AG04450 (cell line): ENCODE results near the gene SHOX. TPM values are rescaled to one million over a fixed set of nuclear protein-coding genes. Genes with fewer than 3 reads are reported as not detected.

Experiments
- CTCF ChIA-PET: fragments of 300-600, 350-600 bp; formaldehyde crosslinking; extraction: SDS; loops from one replicate; lab custom pipeline; 2022; ENCODE audit warnings: antibody characterized with exemption, inconsistent platforms; lab: Charles Lee
- POLR2A ChIA-PET: fragments of 350-600 bp; formaldehyde crosslinking; extraction: SDS; loops from one replicate; lab custom pipeline; 2021; ENCODE audit warnings: antibody characterized with exemption, inconsistent platforms; lab: Yijun Ruan, JAX
- DNase-seq: peaks from one replicate; pipeline ENCODE4 v3.0.0-alpha.2; 2011; ENCODE audit warnings: low read depth, low spot score
- H3K27ac ChIP-seq: one replicate; pipeline ENCODE4 v1.5.1; 2012; ENCODE audit warnings: low read depth, low read length, control low read depth
- H3K27me3 ChIP-seq: one replicate; pipeline ENCODE4 v1.6.0; 2012; ENCODE audit warnings: low read length; ENCODE audit not compliant: control insufficient read depth, insufficient read depth
- H3K4me3 ChIP-seq: 2 replicates; pipeline ENCODE4 v1.5.1; 2011; ENCODE audit warnings: mild to moderate bottlenecking, low read depth, low read length, control low read depth
- H3K9me3 ChIP-seq: 2 replicates; pipeline ENCODE4 v1.5.1; 2012; ENCODE audit warnings: low read length; ENCODE audit not compliant: control insufficient read depth, insufficient read depth
- polyA plus RNA-seq: library from polyadenylated mRNA; depleted of rRNA; stranded (reverse); fragments of >200 nt; gene quantifications from 2 replicates; pipeline ENCODE4 v1.2.3, GENCODE V29; 2011
- TF ChIP-seq, protein P1 (sequence below): IDR thresholded peaks from 2 replicates; pipeline ENCODE4 v1.5.1; 2011; ENCODE audit warnings: low read depth, low read length, control low read depth, inconsistent platforms

Gene SHOX
- polyA plus RNA-seq, 1 experiment = not detected

DNA sequence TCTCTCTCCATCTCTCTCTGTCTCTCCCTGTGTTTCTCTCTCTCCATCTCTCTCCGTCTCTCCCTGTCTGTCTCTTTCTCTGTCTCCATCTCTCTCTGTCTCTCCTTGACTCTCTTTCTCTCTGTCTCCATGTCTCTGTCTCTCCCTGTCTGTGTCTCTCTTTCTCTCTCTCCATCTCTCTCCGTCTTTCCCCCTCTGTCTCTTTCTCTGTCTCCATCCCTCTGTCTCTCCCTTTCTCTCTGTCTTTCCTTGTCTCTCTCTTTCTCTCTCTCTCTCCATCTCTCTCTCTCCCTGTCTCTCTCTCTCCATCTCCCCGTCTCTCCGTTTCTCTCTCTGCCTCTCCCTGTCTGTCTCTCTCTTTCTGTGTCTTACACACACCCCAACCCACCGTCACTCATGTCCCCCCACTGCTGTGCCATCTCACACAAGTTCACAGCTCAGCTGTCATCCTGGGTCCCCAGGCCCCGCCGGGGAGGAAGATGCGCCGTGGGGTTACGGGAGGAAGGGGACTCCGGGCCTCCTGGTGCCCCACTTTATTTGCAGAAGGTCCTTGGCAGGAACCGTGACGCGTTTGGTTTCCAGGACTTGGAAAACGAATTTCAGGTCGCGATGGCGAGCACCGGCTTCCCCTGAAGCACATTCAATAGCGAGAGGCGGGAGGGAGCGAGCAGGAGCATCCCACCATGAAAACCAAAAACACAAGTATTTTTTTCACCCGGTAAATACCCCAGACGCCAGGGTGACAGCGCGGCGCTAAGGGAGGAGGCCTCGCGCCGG lies 1.2 kb upstream of the SHOX start:
- TF ChIP-seq, protein P1, sequence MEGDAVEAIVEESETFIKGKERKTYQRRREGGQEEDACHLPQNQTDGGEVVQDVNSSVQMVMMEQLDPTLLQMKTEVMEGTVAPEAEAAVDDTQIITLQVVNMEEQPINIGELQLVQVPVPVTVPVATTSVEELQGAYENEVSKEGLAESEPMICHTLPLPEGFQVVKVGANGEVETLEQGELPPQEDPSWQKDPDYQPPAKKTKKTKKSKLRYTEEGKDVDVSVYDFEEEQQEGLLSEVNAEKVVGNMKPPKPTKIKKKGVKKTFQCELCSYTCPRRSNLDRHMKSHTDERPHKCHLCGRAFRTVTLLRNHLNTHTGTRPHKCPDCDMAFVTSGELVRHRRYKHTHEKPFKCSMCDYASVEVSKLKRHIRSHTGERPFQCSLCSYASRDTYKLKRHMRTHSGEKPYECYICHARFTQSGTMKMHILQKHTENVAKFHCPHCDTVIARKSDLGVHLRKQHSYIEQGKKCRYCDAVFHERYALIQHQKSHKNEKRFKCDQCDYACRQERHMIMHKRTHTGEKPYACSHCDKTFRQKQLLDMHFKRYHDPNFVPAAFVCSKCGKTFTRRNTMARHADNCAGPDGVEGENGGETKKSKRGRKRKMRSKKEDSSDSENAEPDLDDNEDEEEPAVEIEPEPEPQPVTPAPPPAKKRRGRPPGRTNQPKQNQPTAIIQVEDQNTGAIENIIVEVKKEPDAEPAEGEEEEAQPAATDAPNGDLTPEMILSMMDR = no peak
- Histone ChIP-seq H3K9me3 (peaks cover 25% of the 10 kb centered on the region; the same call in 1 of the 2 replicates), H3K27me3 (peaks cover 3% of the 10 kb centered on the region), H3K27ac (no peak overlapping the region), H3K4me3 (no peak overlapping the region)
- ChIA-PET POLR2A (no interaction called here), CTCF (no interaction called here)
- no peak for DNase-seq

- Histone ChIP-seq H3K27ac (no peak overlapping the region), H3K27me3 (peaks cover 3% of the 10 kb centered on the region), H3K9me3 (peaks cover 24% of the 10 kb centered on the region; the same call in 1 of the 2 replicates), H3K4me3 (no peak overlapping the region)
- TF ChIP-seq, protein P1 = no peak
- CTCF ChIA-PET = no interaction called here
- DNase-seq = no peak
- POLR2A ChIA-PET = no interaction called here
These were observed 482 bp upstream of the SHOX start for GRCh38 chrX:630007-630611.

GRCh38 chrX:631802-632365 lies 1.3 kb downstream of the SHOX start:
- Histone ChIP-seq H3K27ac (no peak overlapping the region), H3K9me3 (peaks cover 28% of the 10 kb centered on the region; the same call in 1 of the 2 replicates), H3K4me3 (no peak overlapping the region), H3K27me3 (peaks cover 3% of the 10 kb centered on the region)
- TF ChIP-seq, protein P1 = no peak
- no peak for DNase-seq
- ChIA-PET POLR2A (no interaction called here), CTCF (no interaction called here)

DNA sequence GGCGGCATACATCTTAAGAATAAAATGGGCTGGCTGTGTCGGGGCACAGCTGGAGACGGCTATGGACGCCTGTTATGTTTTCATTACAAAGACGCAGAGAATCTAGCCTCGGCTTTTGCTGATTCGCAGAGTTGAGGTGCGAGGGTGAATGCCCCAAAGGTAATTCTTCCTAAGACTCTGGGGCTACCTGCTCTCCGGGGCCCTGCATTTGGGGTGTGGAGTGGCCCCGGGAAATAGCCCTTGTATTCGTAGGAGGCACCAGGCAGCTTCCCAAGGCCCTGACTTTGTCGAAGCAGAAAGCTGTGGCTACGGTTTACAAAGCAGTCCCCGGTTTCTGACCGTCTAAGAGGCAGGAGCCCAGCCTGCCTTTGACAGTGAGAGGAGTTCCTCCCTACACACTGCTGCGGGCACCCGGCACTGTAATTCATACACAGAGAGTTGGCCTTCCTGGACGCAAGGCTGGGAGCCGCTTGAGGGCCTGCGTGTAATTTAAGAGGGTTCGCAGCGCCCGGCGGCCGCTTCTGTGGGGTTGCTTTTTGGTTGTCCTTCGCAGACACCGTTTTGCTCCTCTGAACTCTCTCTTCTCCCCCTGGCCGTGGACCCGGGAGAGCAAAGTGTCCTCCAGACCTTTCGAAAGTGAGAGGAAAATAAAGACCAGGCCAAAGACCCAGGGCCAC lies 1.9 kb downstream of the SHOX start:
- peaks cover 28% of the 10 kb centered on the region; the same call in 1 of the 2 replicates for H3K9me3 ChIP-seq
- POLR2A ChIA-PET = no interaction called here
- H3K4me3 ChIP-seq = no peak overlapping the region
- no peak for DNase-seq
- TF ChIP-seq, protein P1 = no peak
- CTCF ChIA-PET = no interaction called here
- no peak overlapping the region for H3K27ac ChIP-seq
- H3K27me3 ChIP-seq = peaks cover 3% of the 10 kb centered on the region
